ENCODE data around the gene MAZ.

Gene MAZ

DNA sequence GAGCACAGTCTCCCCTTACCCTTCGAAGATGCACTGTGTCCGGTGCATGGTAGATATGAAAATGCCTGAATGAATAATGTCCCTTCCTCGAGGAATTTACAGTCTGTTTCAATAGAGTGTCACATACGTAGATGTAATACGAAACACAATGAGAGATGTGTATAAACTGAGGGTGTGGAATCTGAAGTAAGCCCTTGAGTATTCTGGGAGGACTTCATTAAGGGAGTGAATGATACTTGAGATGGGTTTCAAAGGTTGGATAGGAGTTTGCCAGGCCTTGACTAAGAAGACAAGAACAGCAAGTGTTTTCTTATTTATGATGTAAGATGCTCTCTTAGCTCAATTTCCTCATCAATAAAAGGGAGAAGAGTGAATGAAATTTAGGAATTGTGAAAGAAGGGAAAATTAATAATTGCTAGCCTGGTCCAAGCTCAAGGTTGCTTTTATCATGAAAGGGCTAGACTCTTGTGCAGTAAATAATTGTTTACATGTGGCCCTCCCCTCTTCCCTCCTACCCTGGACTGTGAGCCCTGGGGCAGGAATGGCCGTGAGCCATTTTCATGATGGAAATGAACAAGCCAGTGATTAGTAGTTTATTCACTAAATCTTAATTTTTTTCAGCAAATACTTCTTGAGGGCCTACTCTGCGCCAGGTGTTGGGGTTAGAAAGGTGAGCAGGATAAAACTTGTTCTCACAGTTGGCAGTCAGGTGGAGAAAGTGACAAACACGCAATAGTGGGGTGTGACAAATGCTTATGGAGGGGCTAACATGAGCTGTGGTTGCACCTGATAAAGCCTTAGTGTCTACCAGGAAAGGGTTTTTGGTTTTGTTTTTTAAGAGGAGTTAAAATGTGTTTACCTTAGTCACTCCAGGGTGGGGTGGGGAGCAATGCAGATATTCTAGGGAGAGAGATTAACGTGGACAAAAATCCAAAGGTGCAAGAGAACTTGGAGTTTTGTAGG lies 14.2 kb upstream of the MAZ start:
- no peak for TF ChIP-seq CTCF (IDR thresholded peaks at IDR 0.05)

DNA sequence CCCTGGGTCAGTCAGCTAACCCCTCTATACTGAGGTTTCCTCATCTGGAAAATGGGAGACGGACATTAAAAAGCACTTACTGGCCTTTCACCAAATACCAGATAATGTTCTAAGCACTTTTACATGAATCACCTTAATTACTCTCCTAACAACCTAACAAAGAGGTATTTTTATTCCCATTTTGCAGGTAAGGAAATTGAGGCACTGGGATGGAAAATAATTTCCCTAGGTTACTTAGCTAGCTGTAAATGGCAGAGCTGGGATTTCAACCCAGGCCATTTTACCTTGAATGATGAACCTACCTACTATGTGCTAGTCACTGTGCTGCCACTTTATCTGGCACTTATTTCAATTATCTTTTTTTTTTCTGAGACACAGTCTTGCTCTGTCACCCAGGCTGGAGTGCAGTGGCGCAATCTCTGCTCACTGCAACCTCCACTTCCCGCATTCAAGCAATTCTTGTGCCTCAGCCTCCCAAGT lies 12.1 kb upstream of the MAZ start:
- no peak for TF ChIP-seq CTCF (IDR thresholded peaks at IDR 0.05)

GRCh38 chr16:29802416-29802935 lies 3.9 kb upstream of the MAZ start:
- no peak for TF ChIP-seq CTCF (IDR thresholded peaks at IDR 0.05)

- no peak for TF ChIP-seq CTCF (IDR thresholded peaks at IDR 0.05)
Measured at GRCh38 chr16:29804020-29804419, 2.3 kb upstream of the MAZ start.

GRCh38 chr16:29804455-29805231 lies 1.7 kb upstream of the MAZ start:
- no peak for TF ChIP-seq CTCF (IDR thresholded peaks at IDR 0.05)

GRCh38 chr16:29805232-29806098 lies 864 bp upstream of the MAZ start:
- TF ChIP-seq CTCF (IDR thresholded peaks at IDR 0.05): no peak

All from LNCAP (cell line).